Liver (tissue), 3 donors: ENCODE results near the gene AKR1C3.

Source experiments
- RXRA ChIP-seq, 2 donors: IDR thresholded peaks; 2 replicates each; pipeline ENCODE4 v1.6.1; 2017 to 2018; ENCODE audit warnings: antibody characterized with exemption in 2 of 2, mild to moderate bottlenecking in 1 of 2
- TAF1 ChIP-seq: conservative IDR thresholded peaks from 2 replicates; pipeline ENCODE4 v1.6.1; 2016; ENCODE audit warnings: antibody characterized with exemption, mild to moderate bottlenecking
- TF ChIP-seq, protein P1 (sequence below): fragments of 150-350 bp; IDR thresholded peaks from 2 replicates; pipeline ENCODE4 v1.5.1; 2017; ENCODE audit warnings: improper control_type of control experiment, low read depth, low read length; ENCODE audit not compliant: missing input control
- TF ChIP-seq, protein P2 (sequence below): IDR thresholded peaks from 2 replicates; pipeline ENCODE4 v1.6.1; 2016; ENCODE audit warnings: antibody characterized with exemption
- donor health status: healthy.
- donor health status: healthy.

DNA sequence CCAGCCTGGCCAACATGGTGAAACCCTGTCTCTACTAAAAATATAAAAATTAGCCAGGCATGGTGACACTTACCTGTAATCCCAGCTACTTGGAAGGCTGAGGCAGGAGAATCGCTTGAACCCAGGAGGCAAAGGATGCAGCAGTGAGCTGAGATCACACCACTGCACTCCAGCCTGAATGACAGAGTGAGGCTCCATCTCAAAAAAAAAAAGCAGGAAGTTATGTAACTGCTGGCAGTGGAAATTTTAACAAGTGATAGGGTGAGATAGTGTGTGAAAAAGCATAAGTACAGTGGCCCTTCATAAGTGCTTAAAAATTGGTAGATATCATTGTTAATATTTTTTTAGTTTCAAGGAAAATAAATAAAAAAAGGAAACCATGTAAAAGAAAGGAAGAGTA, 12.3 kb downstream of the AKR1C3 start:
- TF ChIP-seq, protein P1, sequence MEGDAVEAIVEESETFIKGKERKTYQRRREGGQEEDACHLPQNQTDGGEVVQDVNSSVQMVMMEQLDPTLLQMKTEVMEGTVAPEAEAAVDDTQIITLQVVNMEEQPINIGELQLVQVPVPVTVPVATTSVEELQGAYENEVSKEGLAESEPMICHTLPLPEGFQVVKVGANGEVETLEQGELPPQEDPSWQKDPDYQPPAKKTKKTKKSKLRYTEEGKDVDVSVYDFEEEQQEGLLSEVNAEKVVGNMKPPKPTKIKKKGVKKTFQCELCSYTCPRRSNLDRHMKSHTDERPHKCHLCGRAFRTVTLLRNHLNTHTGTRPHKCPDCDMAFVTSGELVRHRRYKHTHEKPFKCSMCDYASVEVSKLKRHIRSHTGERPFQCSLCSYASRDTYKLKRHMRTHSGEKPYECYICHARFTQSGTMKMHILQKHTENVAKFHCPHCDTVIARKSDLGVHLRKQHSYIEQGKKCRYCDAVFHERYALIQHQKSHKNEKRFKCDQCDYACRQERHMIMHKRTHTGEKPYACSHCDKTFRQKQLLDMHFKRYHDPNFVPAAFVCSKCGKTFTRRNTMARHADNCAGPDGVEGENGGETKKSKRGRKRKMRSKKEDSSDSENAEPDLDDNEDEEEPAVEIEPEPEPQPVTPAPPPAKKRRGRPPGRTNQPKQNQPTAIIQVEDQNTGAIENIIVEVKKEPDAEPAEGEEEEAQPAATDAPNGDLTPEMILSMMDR = no peak
- TF ChIP-seq, protein P2, sequence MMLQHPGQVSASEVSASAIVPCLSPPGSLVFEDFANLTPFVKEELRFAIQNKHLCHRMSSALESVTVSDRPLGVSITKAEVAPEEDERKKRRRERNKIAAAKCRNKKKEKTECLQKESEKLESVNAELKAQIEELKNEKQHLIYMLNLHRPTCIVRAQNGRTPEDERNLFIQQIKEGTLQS = no peak
- no peak for TF ChIP-seq RXRA (IDR thresholded peaks at IDR 0.05)
- no peak for TF ChIP-seq TAF1
